Hematopoietic multipotent progenitor cell treated with erythropoietin and hydrocortisone succinate and interleukin-3 and kit ligand, for 8 days (in vitro differentiated cells): Measurements from ENCODE around the gene TECPR1.

Source experiments
- DNase-seq: peaks from one replicate; pipeline ENCODE4 v3.0.0-alpha.2; 2015

TECPR1 gene

GRCh38 chr7:98242342-98242741 is 9.7 kb downstream of the TECPR1 start:
- no peak for DNase-seq

GRCh38 chr7:98241674-98242241 is 10.3 kb downstream of the TECPR1 start:
- no peak for DNase-seq

- peak; percentile 32 for DNase-seq
Measured at GRCh38 chr7:98240961-98241673, 10.9 kb downstream of the TECPR1 start.

- no peak for DNase-seq
Measured at GRCh38 chr7:98238976-98239375, 13.1 kb downstream of the TECPR1 start.

- DNase-seq: no peak
Measured at GRCh38 chr7:98238076-98238475, 14.0 kb downstream of the TECPR1 start.

GRCh38 chr7:98236355-98237185 is 15.5 kb downstream of the TECPR1 start:
- no peak for DNase-seq

GRCh38 chr7:98235901-98236300 is 16.1 kb downstream of the TECPR1 start:
- no peak for DNase-seq

GRCh38 chr7:98234429-98235147 is 17.4 kb downstream of the TECPR1 start:
- DNase-seq: no peak

GRCh38 chr7:98233219-98234070 is 18.6 kb downstream of the TECPR1 start:
- no peak for DNase-seq

GRCh38 chr7:98232799-98233198 is 19.2 kb downstream of the TECPR1 start:
- no peak for DNase-seq

- DNase-seq: no peak
Measured at GRCh38 chr7:98232263-98232585, 19.8 kb downstream of the TECPR1 start.

- no peak for DNase-seq
Measured at GRCh38 chr7:98231493-98232262, 20.4 kb downstream of the TECPR1 start.

- no peak for DNase-seq
Measured at GRCh38 chr7:98230746-98231471, 21.1 kb downstream of the TECPR1 start.

- no peak for DNase-seq
Measured at GRCh38 chr7:98229991-98230745, 21.9 kb downstream of the TECPR1 start.

GRCh38 chr7:98229441-98229840 is 22.6 kb downstream of the TECPR1 start:
- DNase-seq: no peak

- no peak for DNase-seq
Measured at GRCh38 chr7:98228801-98229200, 23.2 kb downstream of the TECPR1 start.

- no peak for DNase-seq
Measured at GRCh38 chr7:98227939-98228338, 24.1 kb downstream of the TECPR1 start.

- no peak for DNase-seq
Measured at GRCh38 chr7:98225913-98226614, 26.0 kb downstream of the TECPR1 start.

- no peak for DNase-seq
Measured at GRCh38 chr7:98224701-98225181, 27.3 kb downstream of the TECPR1 start.
